CD8-positive, alpha-beta memory T cell (primary cell): ENCODE results near the gene LIPN. TPM values are rescaled to one million over a fixed set of nuclear protein-coding genes. Genes with fewer than 3 reads are reported as not detected.

Experiments used
- polyA plus RNA-seq: library from polyadenylated mRNA; unstranded; fragments of 300-500 nt; fragmentation: Illumina TruSeq; gene quantifications from one replicate; pipeline ENCODE4 v1.2.3, GENCODE V29; 2021
- total RNA-seq, 2 experiments: library from RNA; stranded (reverse); gene quantifications; one replicate each; pipeline ENCODE4 v1.2.3, GENCODE V29; 2021

LIPN gene
- total and polyA plus RNA-seq, 3 experiments from 2014 or later = not detected

Other genes with a start within 250 kb of the LIPN start
- gene RNLS, start 176.7 kb upstream of the LIPN start, total RNA-seq = 1 to 10 TPM; 4.6 to 7.0 TPM
- 4.0 TPM for gene RNLS, start 176.7 kb upstream of the LIPN start, polyA plus RNA-seq
- under 1 TPM in 1 of 2 experiments, not detected in 1; 0.16 TPM for gene LIPJ, start 173.3 kb upstream of the LIPN start, total RNA-seq
- not detected for gene LIPJ, start 173.3 kb upstream of the LIPN start, polyA plus RNA-seq
- gene LIPF, start 95.6 kb upstream of the LIPN start, total RNA-seq = not detected
- not detected for gene LIPF, start 95.6 kb upstream of the LIPN start, polyA plus RNA-seq
- gene LIPK, start 53.8 kb upstream of the LIPN start, total RNA-seq = not detected
- not detected for gene LIPK, start 53.8 kb upstream of the LIPN start, polyA plus RNA-seq
- gene LIPM, start 42.7 kb downstream of the LIPN start, total RNA-seq = not detected
- not detected for gene LIPM, start 42.7 kb downstream of the LIPN start, polyA plus RNA-seq
- gene ANKRD22, start 91.8 kb downstream of the LIPN start, total RNA-seq = not detected
- 0.63 TPM for gene ANKRD22, start 91.8 kb downstream of the LIPN start, polyA plus RNA-seq
- 10 to 100 TPM; 22.3 to 24.7 TPM for gene STAMBPL1, start 120.2 kb downstream of the LIPN start, total RNA-seq
- 10.6 TPM for gene STAMBPL1, start 120.2 kb downstream of the LIPN start, polyA plus RNA-seq
- gene ACTA2, start 192.8 kb downstream of the LIPN start, total RNA-seq = 10 to 100 TPM; 35.0 to 37.1 TPM
- gene ACTA2, start 192.8 kb downstream of the LIPN start, polyA plus RNA-seq = 24.4 TPM
- 10 to 100 TPM; 77.9 to 78.5 TPM for gene FAS, start 230.8 kb downstream of the LIPN start, total RNA-seq
- gene FAS, start 230.8 kb downstream of the LIPN start, polyA plus RNA-seq = 41.6 TPM